GM18508 (cell line): Measurements from ENCODE around the gene PRSS8.
A peak's percentile ranks its signal among the peaks of the same experiment; 100 is the strongest.
"Not testable (repeated sequence)": the region's sequence is repeated elsewhere in the genome, so short reads cannot be mapped to it uniquely, and the experiment has no call there.

Source experiments
- ATAC-seq: cut with Tn5 transposase; IDR thresholded peaks from one replicate; pipeline ENCODE4 v1.9.1; 2021; ENCODE audit warnings: moderate number of reproducible peaks; ENCODE audit not compliant: insufficient read depth, unreplicated experiment

The PRSS8 gene

GRCh38 chr16:31135535-31136286, at the start of gene PRSS8:
PRSS8 (minus strand) TSS chr16:31135727; CDS start chr16:31135498, 229 bp downstream.
- no peak for ATAC-seq

GRCh38 chr16:31184888-31185287, 49.4 kb upstream of the PRSS8 start:
- ATAC-seq: no peak

DNA sequence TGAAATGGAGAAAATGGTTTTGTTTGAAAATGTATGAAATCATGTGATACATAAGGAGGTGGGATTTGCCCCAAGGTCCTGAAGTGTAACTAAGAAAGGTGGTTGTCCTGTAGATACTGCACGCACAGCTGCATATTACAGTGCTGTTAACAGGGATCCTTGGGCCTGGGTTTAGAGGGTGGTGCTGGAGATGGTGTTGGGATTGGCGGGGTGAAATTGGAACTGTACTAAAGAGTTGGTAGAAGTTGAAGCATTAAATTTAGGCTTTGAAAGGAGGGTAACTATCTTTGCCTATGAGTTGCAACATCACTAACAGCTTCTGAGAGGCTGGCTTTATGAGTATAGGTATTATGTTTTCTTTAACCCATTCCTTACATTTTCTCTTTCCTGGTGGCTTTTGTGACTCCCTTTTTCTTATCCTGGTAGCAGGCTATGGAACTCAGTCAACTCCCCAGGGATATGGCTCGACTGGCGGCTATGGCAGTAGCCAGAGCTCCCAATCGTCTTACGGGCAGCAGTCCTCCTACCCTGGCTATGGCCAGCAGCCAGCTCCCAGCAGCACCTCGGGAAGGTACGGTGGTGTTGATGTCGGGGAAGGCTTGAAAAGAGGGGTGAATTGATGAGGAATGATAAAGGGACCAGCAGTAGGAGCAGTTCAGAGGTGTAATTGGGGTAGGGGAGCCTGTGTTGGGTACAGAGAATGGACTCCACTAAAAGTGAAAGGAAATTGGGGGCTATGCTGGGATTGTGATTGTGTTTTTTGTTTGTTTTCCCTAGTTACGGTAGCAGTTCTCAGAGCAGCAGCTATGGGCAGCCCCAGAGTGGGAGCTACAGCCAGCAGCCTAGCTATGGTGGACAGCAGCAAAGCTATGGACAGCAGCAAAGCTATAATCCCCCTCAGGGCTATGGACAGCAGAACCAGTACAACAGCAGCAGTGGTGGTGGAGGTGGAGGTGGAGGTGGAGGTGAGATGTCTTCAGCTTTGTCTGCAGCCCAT, 48.2 kb upstream of the PRSS8 start:
- ATAC-seq: no peak

DNA sequence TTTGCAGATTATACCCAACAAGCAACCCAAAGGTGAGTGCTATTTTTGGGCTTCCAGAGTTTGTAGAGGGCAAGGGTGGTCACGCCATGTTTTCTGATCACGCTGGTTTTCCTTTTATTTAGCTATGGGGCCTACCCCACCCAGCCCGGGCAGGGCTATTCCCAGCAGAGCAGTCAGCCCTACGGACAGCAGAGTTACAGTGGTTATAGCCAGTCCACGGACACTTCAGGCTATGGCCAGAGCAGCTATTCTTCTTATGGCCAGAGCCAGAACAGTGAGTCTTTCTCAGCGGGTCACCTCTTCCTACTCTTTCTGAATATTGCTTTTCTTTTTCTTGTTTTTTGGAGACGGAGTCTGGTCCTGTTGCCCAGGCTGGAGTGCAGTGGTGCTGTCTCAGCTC, 46.9 kb upstream of the PRSS8 start:
- no peak for ATAC-seq

DNA sequence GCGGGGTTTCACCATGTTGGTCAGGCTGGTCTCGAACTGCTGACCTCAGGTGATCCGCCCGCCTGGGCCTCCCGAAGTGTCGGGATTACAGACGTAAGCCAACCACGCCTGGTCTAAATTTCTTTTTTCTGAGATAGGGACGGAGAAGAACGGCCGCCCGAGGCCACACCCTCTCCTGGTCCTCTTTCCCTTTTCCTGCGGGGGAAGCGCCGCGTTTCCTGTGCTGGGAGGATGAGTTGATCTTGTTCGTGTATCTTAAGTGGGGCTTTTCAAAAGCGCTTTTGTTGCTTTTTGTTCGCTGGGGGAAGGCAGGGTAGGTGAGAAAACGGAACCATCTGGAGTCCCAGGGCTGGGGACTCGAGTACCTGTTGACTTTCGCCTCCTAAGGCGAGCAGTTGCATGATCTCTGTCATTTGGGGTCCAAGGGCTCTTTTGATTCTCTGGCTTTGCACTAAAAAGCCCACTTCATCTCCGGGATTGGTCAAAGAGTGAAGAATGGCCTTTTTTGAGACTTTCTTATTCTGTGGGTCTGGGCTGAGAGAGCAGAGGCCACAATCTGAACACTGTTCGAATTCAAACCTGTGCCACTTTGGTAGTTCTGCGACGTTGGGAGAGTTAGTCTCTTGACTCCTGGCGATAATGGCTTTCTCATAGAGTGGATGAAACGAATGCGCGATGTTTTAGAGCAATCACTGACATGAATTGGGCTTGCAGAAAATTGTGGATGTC, 45.7 kb upstream of the PRSS8 start:
- no peak for ATAC-seq

DNA sequence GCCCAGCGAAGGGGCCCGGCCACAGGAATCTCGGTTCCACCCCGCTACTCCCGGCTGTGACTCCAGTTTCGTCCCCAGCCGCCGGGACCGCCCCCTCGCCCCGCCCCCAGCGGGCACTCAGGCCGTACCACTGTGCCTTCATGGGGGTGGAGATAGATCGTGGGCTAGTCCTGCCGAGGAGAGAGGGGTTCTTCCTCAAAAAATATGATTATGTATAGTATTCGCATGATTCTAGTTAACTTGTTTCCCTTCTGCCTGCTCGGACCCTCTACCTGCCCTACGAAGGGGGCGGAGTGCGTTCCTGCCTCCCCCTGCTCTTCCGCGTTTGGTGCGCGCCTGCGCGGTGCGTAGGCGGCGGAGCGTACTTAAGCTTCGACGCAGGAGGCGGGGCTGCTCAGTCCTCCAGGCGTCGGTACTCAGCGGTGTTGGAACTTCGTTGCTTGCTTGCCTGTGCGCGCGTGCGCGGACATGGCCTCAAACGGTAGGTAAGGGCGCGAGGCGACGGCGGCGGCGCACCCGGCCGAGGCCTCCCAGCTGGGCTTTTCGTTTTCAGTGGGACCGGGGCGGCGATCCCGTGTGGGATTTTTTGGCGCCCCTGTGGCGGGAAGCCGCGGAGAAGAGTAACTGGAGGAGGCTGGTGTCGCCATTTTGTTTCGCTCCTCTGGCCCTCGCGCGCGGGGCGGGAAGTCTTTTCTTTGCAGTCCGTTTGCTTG, 44.4 kb upstream of the PRSS8 start, which contains the start of gene FUS:
FUS (plus strand) TSS at position 393 of the 713 bp plus-strand sequence; CDS start at position 469, 76 bp downstream.
- peak; percentile 38 for ATAC-seq

DNA sequence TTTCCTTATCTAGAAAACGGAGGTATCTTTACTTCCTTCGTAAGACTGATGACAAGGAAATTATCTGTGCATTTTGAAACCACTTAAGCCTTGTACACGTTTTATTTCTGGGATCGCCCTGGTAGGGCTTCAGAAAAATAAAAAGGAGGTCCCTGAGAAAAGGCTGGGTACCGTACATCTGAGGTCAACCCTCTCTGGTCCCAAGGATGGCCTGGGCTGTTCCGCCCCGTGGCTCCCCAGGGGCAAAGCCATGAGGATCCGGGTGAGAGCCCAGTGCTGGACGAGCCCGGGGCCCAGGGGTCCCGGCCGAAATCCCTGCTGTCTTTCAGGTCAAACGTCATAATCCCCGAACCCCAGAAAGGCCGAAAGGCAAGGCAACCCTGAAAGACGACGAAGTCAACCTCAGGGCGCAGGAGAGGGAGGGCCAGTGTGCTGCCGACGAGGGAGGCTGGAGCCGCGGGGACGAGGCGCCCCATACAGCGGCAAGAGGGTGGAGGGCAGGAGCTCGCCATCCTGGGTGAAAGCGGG, 43.8 kb upstream of the PRSS8 start:
- peak; percentile 3 for ATAC-seq

DNA sequence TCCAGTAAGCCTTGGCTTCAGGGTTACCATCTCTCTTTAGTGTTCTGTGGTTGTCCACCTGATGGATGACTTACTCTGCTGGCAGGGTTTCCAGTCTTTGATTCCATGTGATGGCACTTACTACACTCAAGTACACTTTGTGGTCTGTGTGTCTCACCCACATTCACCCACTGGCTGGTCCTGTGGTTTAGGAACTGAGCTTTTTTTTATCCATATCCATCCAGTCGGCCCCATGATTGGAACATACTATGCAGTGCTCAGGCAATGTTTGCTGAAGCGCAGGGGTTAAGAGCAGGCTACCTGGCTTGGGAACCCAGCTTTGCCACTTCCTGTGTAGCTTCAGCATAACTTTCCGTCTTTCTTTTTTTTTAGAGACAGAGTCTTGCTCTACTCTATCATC, 41.6 kb upstream of the PRSS8 start:
- no peak for ATAC-seq

DNA sequence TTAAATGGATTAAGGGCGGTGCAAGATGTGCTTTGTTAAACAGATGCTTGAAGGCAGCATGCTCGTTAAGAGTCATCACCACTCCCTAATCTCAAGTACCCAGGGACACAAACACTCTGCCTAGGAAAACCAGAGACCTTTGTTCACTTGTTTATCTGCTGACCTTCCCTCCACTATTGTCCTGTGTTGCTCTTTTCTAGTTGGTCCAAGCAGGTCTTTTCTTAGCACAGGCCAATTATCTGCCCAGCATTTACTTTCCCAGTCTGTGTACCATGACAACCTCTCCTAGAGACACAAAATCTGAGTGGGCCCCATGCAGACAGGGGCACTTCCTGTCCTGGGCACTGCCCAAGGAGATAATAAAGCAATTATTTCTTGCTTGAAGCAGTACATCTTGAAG, 34.5 kb upstream of the PRSS8 start:
- not testable (repeated sequence) for ATAC-seq

DNA sequence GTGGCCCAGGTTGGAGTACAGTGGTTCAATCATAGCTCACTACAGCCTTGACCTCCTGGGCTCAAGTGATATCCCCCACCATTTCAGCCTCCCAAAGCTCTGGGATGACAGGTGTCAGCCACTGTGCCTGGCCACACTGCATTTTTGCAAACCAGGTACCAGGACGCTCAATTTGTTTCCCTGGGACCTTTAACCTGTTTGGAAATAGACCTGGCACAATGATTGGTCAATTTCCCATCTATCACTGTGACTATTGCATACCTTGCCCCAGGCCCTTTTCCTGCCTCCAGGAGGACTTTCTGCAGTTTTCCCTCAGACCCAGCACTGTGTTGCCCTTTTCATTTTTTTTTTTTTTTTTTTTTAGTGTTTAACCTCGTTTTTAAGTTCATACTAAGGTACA, 33.3 kb upstream of the PRSS8 start:
- no peak for ATAC-seq

- ATAC-seq: no peak
Measured at GRCh38 chr16:31167315-31167714, 31.8 kb upstream of the PRSS8 start.

- ATAC-seq: no peak
Measured at GRCh38 chr16:31157136-31157535, 21.6 kb upstream of the PRSS8 start.

GRCh38 chr16:31150976-31151375, 15.4 kb upstream of the PRSS8 start:
- ATAC-seq: not testable (repeated sequence)

DNA sequence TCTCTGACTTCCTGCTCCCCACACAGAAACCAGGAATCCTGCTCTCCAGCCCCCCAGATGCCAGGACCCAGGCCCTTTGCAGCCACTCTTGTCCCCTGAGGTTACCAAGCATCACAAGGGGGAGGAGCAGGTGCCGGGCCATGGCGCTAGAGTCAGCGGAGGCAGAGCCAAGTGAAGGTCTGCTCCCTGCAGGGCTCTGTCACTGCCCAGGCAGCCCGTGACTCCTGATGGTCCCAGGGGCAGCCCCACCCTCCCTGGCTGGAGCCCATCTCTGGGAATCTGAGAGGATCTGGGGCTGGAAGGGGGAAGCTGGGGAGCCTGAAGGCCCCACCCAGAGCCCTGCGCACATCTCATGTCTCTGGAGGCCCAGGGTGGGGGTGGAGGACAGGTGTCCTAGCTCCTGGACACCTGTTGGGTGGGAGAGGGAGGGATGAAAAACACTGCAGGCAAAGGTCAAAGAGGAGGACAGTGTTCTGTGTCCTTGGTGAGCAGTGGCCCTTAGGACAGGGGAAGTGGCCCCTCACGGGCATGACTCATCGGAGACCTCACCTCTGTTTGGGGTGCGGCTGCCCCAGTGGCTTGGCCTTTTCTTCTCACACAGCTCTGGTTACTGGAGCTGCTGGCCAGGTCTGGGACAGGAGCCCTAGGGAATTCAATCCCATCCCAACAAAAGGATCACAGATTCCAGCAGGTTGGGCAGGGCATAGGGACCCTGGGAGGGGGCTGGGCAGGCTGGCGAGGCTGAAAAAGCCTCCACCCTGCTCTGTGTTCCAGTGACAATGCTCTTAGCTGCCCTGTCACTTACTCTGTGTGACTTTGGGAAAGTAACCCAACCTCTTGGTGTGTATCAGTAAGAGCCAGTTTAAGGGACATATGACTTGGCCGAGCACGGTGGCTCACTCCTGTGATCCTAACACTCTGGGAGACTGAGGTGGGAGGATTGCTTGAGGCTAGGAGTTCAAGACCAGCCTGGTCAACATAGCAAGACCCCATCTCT, 14.7 kb upstream of the PRSS8 start, which contains the start of gene PRSS36:
PRSS36 (minus strand) TSS at position 173 of the 997 bp plus-strand sequence; CDS start at position 142, 31 bp downstream.
- no peak for ATAC-seq

DNA sequence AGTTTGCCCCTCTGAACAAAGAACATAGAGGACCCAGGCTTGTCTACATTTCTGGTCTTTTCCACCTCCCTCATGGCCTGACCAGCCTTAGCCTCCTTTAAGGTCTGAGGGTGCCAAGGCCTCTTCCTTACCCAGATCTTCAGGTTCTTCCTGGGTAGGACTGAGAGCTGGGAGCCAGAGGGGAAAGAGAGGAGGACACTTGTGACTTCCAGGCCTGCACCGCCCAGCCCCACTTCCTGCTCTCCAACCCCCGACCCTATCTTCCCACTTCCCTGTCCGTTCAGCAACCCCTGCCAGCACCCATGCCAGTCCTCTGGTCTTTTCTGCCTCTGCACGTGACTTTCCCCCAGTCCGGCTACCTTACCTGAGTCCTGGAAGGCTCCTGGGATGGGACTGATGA, 13.8 kb upstream of the PRSS8 start:
- no peak for ATAC-seq

DNA sequence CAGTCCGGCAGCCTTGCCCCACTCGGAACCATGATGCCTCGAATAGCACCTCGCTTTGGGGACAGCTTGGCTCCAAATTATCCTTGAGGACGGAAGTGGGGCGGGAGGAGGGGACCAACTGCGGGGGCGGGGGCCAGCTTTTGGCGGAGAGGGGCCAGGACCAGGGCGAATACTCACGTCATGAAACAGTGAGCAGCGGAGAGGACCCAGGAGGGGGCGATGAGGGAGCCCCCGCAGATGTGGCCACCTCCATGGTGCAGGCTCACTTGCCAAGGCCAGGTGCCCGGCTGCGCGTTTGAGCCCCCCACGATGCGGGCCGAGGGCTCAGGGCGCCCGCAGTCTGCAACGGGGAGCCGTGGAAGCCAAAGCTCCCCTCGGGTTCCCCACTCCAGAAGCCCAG, 13.4 kb upstream of the PRSS8 start:
- no peak for ATAC-seq

GRCh38 chr16:31148281-31148728, 12.8 kb upstream of the PRSS8 start:
- no peak for ATAC-seq

GRCh38 chr16:31147574-31147973, 12.0 kb upstream of the PRSS8 start:
- no peak for ATAC-seq
